GM21717 (cell line): ENCODE data around the gene CCDC89.
"Not testable (repeated sequence)": the region's sequence is repeated elsewhere in the genome, so short reads cannot be mapped to it uniquely, and the experiment has no call there.

Experiments
- ATAC-seq: cut with Tn5 transposase; IDR thresholded peaks from one replicate; pipeline ENCODE4 v1.9.1; 2021; ENCODE audit warnings: mild to moderate bottlenecking, moderate library complexity; ENCODE audit not compliant: unreplicated experiment

The CCDC89 gene

GRCh38 chr11:85694385-85694980 lies 8.5 kb upstream of the CCDC89 start:
- no peak for ATAC-seq

- no peak for ATAC-seq
Measured at GRCh38 chr11:85685125-85685819, 723 bp downstream of the CCDC89 start.

- ATAC-seq = peak; percentile 86
Measured at GRCh38 chr11:85682330-85683305, 3.4 kb downstream of the CCDC89 start.

- ATAC-seq = no peak
Measured at GRCh38 chr11:85680897-85681296, 5.1 kb downstream of the CCDC89 start.

GRCh38 chr11:85679576-85679975 lies 6.4 kb downstream of the CCDC89 start:
- no peak for ATAC-seq

GRCh38 chr11:85673393-85673792 lies 12.6 kb downstream of the CCDC89 start:
- no peak for ATAC-seq

GRCh38 chr11:85672105-85672902 lies 13.7 kb downstream of the CCDC89 start:
- ATAC-seq = no peak

GRCh38 chr11:85670949-85671663 lies 14.9 kb downstream of the CCDC89 start:
- ATAC-seq = not testable (repeated sequence)

GRCh38 chr11:85668157-85668556 lies 17.8 kb downstream of the CCDC89 start:
- ATAC-seq = no peak

- no peak for ATAC-seq
Measured at GRCh38 chr11:85666687-85667086, 19.3 kb downstream of the CCDC89 start.

GRCh38 chr11:85665733-85666132 lies 20.3 kb downstream of the CCDC89 start:
- no peak for ATAC-seq

GRCh38 chr11:85664615-85665481 lies 21.1 kb downstream of the CCDC89 start, which contains the start of gene CREBZF:
CREBZF (minus strand) TSS chr11:85665129; CDS start chr11:85664875, 254 bp downstream.
- peak; percentile 91 for ATAC-seq

- peak; percentile 73 for ATAC-seq
Measured at GRCh38 chr11:85663753-85664614, 22.0 kb downstream of the CCDC89 start.

- no peak for ATAC-seq
Measured at GRCh38 chr11:85663080-85663752, 22.8 kb downstream of the CCDC89 start.

- no peak for ATAC-seq
Measured at GRCh38 chr11:85661972-85662664, 23.9 kb downstream of the CCDC89 start.

- no peak for ATAC-seq
Measured at GRCh38 chr11:85658180-85658579, 27.8 kb downstream of the CCDC89 start.

- no peak for ATAC-seq
Measured at GRCh38 chr11:85656777-85657176, 29.2 kb downstream of the CCDC89 start.
